A673 (cell line): Measurements from ENCODE around the gene PPM1K.

Source experiments
- CTCF ChIP-seq: fragments of 300-800, 200-600 bp; sonication (generic); conservative IDR thresholded peaks from 2 replicates; pipeline ENCODE4 v1.5.1; 2017; ENCODE audit warnings: low read depth, mild to moderate bottlenecking, antibody characterized with exemption, low read length, moderate library complexity, mixed read lengths
- EZH2 ChIP-seq: fragments of 200-600 bp; sonication (generic); IDR thresholded peaks from 2 replicates; pipeline ENCODE4 v1.6.1; 2017; ENCODE audit warnings: borderline replicate concordance, low read depth, mild to moderate bottlenecking, mixed read lengths, antibody characterized with exemption, low read length; ENCODE audit not compliant: poor library complexity, severe bottlenecking

DNA sequence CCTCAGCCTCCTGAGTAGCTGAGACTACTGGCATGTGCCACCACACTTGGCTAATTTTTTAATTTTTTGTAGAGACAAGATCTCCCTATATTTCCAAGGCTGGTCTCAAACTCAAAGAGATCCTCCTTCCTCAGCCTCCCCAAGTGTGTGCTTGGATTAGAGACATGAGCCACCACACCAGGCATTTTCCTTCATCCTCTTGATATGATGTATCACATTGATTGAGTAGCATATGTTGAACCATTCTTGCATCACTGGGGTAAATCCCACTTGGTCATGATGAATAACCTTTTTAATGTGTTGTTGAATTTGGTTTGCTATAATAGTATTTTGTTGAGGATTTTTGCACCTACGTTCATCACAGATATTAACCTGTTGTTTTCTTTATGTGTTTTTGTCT lies 24.2 kb upstream of the PPM1K start:
- no peak for TF ChIP-seq EZH2
- TF ChIP-seq CTCF = no peak
